HG02759 (cell line): ENCODE data around the gene DRAXIN.

Experiments
- ATAC-seq: cut with Tn5 transposase; IDR thresholded peaks from one replicate; pipeline ENCODE4 v1.9.1; 2021; ENCODE audit warnings: mild to moderate bottlenecking, moderate library complexity; ENCODE audit not compliant: unreplicated experiment

The DRAXIN gene

GRCh38 chr1:11707621-11708276, 16.2 kb downstream of the DRAXIN start:
- ATAC-seq, result no peak

- no peak for ATAC-seq
These were observed 17.2 kb downstream of the DRAXIN start for GRCh38 chr1:11708554-11709350.

- no peak for ATAC-seq
These were observed 20.0 kb downstream of the DRAXIN start for GRCh38 chr1:11711490-11711889.

GRCh38 chr1:11712285-11712684, 20.8 kb downstream of the DRAXIN start:
- no peak for ATAC-seq

- ATAC-seq, result no peak
These were observed 21.6 kb downstream of the DRAXIN start for GRCh38 chr1:11713095-11713494.

GRCh38 chr1:11714831-11715575, 23.5 kb downstream of the DRAXIN start:
- no peak for ATAC-seq

GRCh38 chr1:11719313-11720032, 28.0 kb downstream of the DRAXIN start:
- peak; percentile 52 for ATAC-seq

- no peak for ATAC-seq
These were observed 28.5 kb downstream of the DRAXIN start for GRCh38 chr1:11720033-11720376.

- ATAC-seq, result no peak
These were observed 29.0 kb downstream of the DRAXIN start for GRCh38 chr1:11720525-11720924.

GRCh38 chr1:11721311-11721710, 29.8 kb downstream of the DRAXIN start:
- no peak for ATAC-seq

- ATAC-seq, result no peak
These were observed 31.0 kb downstream of the DRAXIN start for GRCh38 chr1:11722538-11722937.

GRCh38 chr1:11725616-11726015, 34.1 kb downstream of the DRAXIN start:
- no peak for ATAC-seq

- no peak for ATAC-seq
These were observed 35.6 kb downstream of the DRAXIN start for GRCh38 chr1:11727119-11727518.

GRCh38 chr1:11728126-11728806, 36.8 kb downstream of the DRAXIN start:
- ATAC-seq, result no peak

GRCh38 chr1:11729155-11729497, 37.6 kb downstream of the DRAXIN start:
- no peak for ATAC-seq

GRCh38 chr1:11729498-11730428, 38.3 kb downstream of the DRAXIN start:
- no peak for ATAC-seq

- ATAC-seq, result no peak
These were observed 39.0 kb downstream of the DRAXIN start for GRCh38 chr1:11730429-11730891.

- ATAC-seq, result no peak
These were observed 40.3 kb downstream of the DRAXIN start for GRCh38 chr1:11731691-11732283.

GRCh38 chr1:11733306-11733705, 41.8 kb downstream of the DRAXIN start:
- ATAC-seq, result no peak
